Heart left ventricle (tissue), 16 donors: ENCODE measurements around the gene MYH13. TPM values are rescaled to one million over a fixed set of nuclear protein-coding genes. Genes with fewer than 3 reads are reported as not detected.
A peak's percentile ranks its signal among the peaks of the same experiment; 100 is the strongest.
"Not testable (repeated sequence)": the region's sequence is repeated elsewhere in the genome, so short reads cannot be mapped to it uniquely, and the experiment has no call there.

Experiments used
- ATAC-seq, 4 donors: fragments of 200-7000 bp; cut with Tn5 transposase; one replicate each; pipeline ENCODE4 v1.9.1; 2020 to 2022; ENCODE audit warnings: moderate library complexity in 4 of 4, mild to moderate bottlenecking in 3 of 4, moderate number of reproducible peaks in 1 of 4
- DNase-seq, 5 donors: peaks; one replicate each; pipeline ENCODE4 v3.0.0-alpha.2; 2020
- H3K27ac ChIP-seq, 12 donors: fragments of 200-600 bp; sonication (generic) in 4 of 12; one replicate each; pipeline versions ENCODE4 v1.5.0 to v1.8.0; 2016 to 2022; ENCODE audit warnings: mild to moderate bottlenecking in 2 of 12
- H3K27me3 ChIP-seq, 9 donors: fragments of 200-600 bp; sonication (generic) in 2 of 9; one replicate each; pipeline versions ENCODE4 v1.5.1 to v1.8.0; 2016 to 2022; ENCODE audit warnings: mild to moderate bottlenecking in 3 of 9
- H3K36me3 ChIP-seq, 9 donors: fragments of 200-600 bp; sonication (generic) in 2 of 9; one replicate each; pipeline versions ENCODE4 v1.5.0 to v1.8.0; 2018 to 2022; ENCODE audit warnings: mild to moderate bottlenecking in 2 of 9
- H3K4me1 ChIP-seq, 12 donors: fragments of 200-600 bp; sonication (generic) in 4 of 12; one replicate each; pipeline versions ENCODE4 v1.5.0 to v1.8.0; 2016 to 2022; ENCODE audit warnings: mild to moderate bottlenecking in 3 of 12
- H3K4me3 ChIP-seq, 12 donors: fragments of 200-600 bp; sonication (generic) in 4 of 12; one replicate each; pipeline versions ENCODE4 v1.5.0 to v1.8.0; 2017 to 2022; ENCODE audit warnings: mild to moderate bottlenecking in 9 of 12, moderate library complexity in 4 of 12
- H3K9me3 ChIP-seq, 12 donors: fragments of 200-600 bp; sonication (generic) in 4 of 12; one replicate each; pipeline versions ENCODE4 v1.5.0 to v1.8.0; 2016 to 2022; ENCODE audit warnings: mild to moderate bottlenecking in 1 of 12
- CTCF ChIP-seq, 12 donors: fragments of 200-600 bp; sonication (generic) in 4 of 12; IDR thresholded peaks; one replicate each; pipeline versions ENCODE4 v1.5.0 to v1.8.0; 2018 to 2022; ENCODE audit warnings: antibody characterized with exemption in 12 of 12, mild to moderate bottlenecking in 5 of 12
- POLR2A ChIP-seq, 2 donors: fragments of 450-650 bp; IDR thresholded peaks; one replicate each; pipeline ENCODE4 v1.6.1; 2017; ENCODE audit warnings: antibody characterized with exemption in 2 of 2, mild to moderate bottlenecking in 2 of 2, moderate library complexity in 2 of 2
- WGBS, 4 donors: extraction: QIAGEN DNeasy Blood & Tissue Kit in 2 of 4; methylation state at CpG; one replicate each; pipeline versions ENCODE4 v1.1.5 to v1.1.7; 2013 to 2018; 5-methylcytosine and 5-hydroxymethylcytosine counted together
- intact Hi-C, 10 donors: fragments of 100-400 bp; cut with DNase I; formaldehyde crosslinking; loops; one replicate each; pipeline versions ENCODE4 v1.11.1 to v1.14.2; 2022
- polyA plus RNA-seq, 2 donors: library from polyadenylated mRNA; stranded (reverse); fragments of 200-250 nt; gene quantifications; one replicate each; pipeline ENCODE4 v1.2.3, GENCODE V29; 2013
- total RNA-seq, 9 donors: library from RNA; depleted of rRNA in 2 of 9; stranded (reverse); fragments of >200 nt in 2 of 9; fragmentation: NEBNext Ultra II Directional in 3 of 9; extraction: Animal tissue kit (Norgen Biotek cat#: 25700) in 3 of 9; gene quantifications; one replicate each; pipeline versions ENCODE4 v1.1.0 to v1.2.4, GENCODE V29; 2016 to 2023
- donor health status: ischemic (EF 13 %, LVEDD 7.1; RV severe dilation, severe dysfunction).
- donor health status: healthy with polysubstance abuse.
- donor health status: DM: no; HTN: yes; CAD: no.
- donor health status: DM: no; HTN: no; CAD: no.
- donor health status: ischemic (EF 25% LVEDD 6.9; RV normal size, moderate dysfunction).
- donor health status: ischemic (EF 25% LVEDD 5.7; RV mildly dilated, moderate dysfunction).
- donor health status: healthy.
- donor health status: DM: yes; HTN: yes; CAD: no.
- donor health status: ischemic (EF 35%, LVEDD 5.7; RV mildly dilated, moderate dysfunction).
- donor health status: nonischemic (EF 11% LVEDD 7.7; RV severe dilation, severe dysfunction).
- donor health status: DM: yes; HTN: yes; CAD: no.
- donor health status: PGD.
- donor health status: ischemic (EF 29% LVEDD 5.4; RV normal size, mild dysfunction).
- donor health status: nonischemic (EF 23%, LVEDD 6.1; RV moderate dilation, normal function).

Gene MYH13
- total and polyA plus RNA-seq, 11 donors: 0.01 TPM; not detected in 10

- 93 to 97% (median 94%) methylated on average over 3 of the region's 3 CpGs for WGBS, 4 donors
- ATAC-seq: no peak
- intact Hi-C loops: loop anchor here in 3 of 10 donors (10.0 kb wide), 2 partner anchors 317 to 373 kb away; no protein-coding TSS in a partner anchor
- Histone ChIP-seq H3K36me3 (no peaks in the 10 kb centered on the region), H3K4me3 (no peak overlapping the region), H3K27ac (no peak overlapping the region), H3K27me3 (no peaks in the 10 kb centered on the region), H3K9me3 (no peaks in the 10 kb centered on the region), H3K4me1 (peaks cover 0 to 5% (median 0%) of the 10 kb centered on the region in 12 donors)
- TF ChIP-seq CTCF (IDR thresholded peaks at IDR 0.05) (no peak), POLR2A (IDR thresholded peaks at IDR 0.05) (no peak)
- DNase-seq: no peak
These were observed 75.1 kb downstream of the MYH13 start for GRCh38 chr17:10297691-10298090.

DNA sequence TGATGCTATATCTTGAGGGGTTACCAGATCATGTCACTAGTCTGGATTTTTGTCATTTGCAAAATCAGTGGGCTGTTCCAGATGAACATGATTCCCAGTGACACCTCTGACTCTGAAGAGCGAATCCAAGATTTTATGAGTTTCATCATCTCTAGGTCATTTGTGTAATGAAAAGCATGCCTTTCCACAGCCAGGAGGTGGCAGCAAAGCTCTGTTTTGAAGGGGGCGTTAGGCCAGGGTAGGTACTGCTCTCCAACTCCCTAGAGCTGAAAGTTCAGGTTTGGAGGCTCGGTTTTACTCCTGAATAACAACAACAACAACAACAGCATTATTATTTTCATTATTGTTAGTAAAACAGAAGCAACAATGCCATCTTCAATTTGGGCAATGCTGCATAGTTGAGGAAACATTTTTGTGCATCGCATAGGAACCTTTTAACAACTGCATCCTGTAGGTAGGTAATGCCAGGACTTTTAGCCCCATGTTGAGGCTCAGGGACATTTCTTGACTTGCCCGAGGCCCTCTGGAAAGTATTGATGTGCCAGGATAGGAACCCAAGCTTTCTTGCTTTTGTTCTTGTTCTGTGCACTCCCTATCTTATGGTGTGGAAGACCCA lies 77.0 kb downstream of the MYH13 start:
- peak in 3 of 5 donors; percentile 27 to 48 (median 37) for DNase-seq
- Histone ChIP-seq H3K27me3 (peaks cover 0 to 10% (median 0%) of the 10 kb centered on the region in 9 donors), H3K27ac (no peak overlapping the region), H3K36me3 (no peaks in the 10 kb centered on the region), H3K9me3 (no peaks in the 10 kb centered on the region), H3K4me3 (no peak overlapping the region), H3K4me1 (peaks cover 0 to 10% (median 0%) of the 10 kb centered on the region in 12 donors)
- WGBS, 4 donors: 38 to 40% (median 39%) methylated on average over 5 of the region's 5 CpGs
- intact Hi-C loops: loop anchor here in 3 of 10 donors (10.0 kb wide), 2 partner anchors 319 to 371 kb away; no protein-coding TSS in a partner anchor
- ATAC-seq: peak in 3 of 4 donors; percentile 34 to 62 (median 59)
- TF ChIP-seq CTCF (IDR thresholded peaks at IDR 0.05): peak; percentile 36 to 66 (median 58)
- TF ChIP-seq POLR2A (IDR thresholded peaks at IDR 0.05): no peak

- H3K9me3 ChIP-seq: no peaks in the 10 kb centered on the region
- ATAC-seq: no peak
- no peak for TF ChIP-seq POLR2A (IDR thresholded peaks at IDR 0.05)
- TF ChIP-seq CTCF (IDR thresholded peaks at IDR 0.05): no peak
These were observed 78.6 kb downstream of the MYH13 start for GRCh38 chr17:10294180-10294579.

DNA sequence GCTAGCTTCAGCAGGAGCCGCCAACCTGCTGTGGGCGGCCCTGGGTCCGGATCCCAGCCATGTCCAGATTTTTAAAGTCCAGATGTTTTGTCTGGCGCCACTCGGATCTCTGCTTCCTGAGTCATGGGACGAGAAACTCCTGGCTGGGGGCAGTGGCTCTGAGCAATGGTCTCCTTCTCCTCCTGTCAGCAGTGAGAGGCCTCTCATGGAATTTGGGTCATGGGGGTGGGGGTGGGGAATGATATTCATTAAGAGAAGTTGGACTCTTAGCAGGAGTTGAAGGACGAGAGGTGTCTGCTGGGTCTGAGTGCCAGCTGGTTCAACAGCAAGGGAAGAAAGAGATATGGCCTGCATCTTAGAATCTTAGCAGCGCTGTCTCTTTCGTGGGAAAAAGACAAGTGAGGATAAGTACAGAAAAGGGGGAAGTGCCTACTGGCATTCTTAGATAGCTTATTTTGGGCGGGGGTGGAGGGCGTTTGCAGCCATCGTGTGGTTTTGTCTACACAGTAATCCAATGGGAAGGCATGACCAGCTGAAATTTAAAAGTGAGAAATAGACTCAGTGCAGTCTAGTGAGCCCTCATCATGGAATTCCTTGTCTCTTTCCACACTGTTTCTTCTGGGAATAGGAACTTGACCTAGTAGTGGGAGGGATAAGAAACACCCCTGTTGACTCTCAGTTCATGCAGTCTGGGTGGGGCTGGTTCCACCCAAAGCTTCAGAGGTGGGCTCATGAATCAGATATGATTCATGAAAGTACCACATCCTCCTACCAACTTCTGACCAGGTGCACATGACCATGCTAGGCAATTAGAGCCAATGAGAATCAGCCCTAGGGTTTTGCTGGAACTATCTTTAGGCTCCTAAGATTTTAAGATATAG lies 80.5 kb downstream of the MYH13 start:
- peak; percentile 58 to 79 (median 66) for DNase-seq
- intact Hi-C loops: loop anchor here in 4 of 10 donors (5.0 to 10.0 kb wide), 3 partner anchors 175 to 367 kb away; no protein-coding TSS in a partner anchor
- H3K9me3 ChIP-seq: no peaks in the 10 kb centered on the region
- H3K4me1 ChIP-seq: peaks cover 0 to 18% (median 0%) of the 10 kb centered on the region in 12 donors
- H3K27ac ChIP-seq: peak overlapping the region in 7 of 12 donors; percentile 2 to 63 (median 57)
- ATAC-seq: peak; percentile 69 to 86 (median 84)
- peak overlapping the region in 7 of 12 donors; percentile 8 to 49 (median 36) for H3K4me3 ChIP-seq
- TF ChIP-seq CTCF (IDR thresholded peaks at IDR 0.05) (no peak), POLR2A (IDR thresholded peaks at IDR 0.05) (no peak)
- H3K36me3 ChIP-seq: no peaks in the 10 kb centered on the region
- WGBS, 4 donors: 31 to 53% (median 40%) methylated on average over 12 of the region's 12 CpGs
- H3K27me3 ChIP-seq: peaks cover 0 to 20% (median 3%) of the 10 kb centered on the region in 9 donors

More at GRCh38 chr17:10294180-10294579, 78.6 kb downstream of the MYH13 start:
- Histone ChIP-seq H3K27ac (no peak overlapping the region), H3K4me3 (no peak overlapping the region), H3K4me1 (peaks cover 0 to 18% (median 0%) of the 10 kb centered on the region in 12 donors), H3K36me3 (no peaks in the 10 kb centered on the region), H3K27me3 (peaks cover 0 to 14% (median 0%) of the 10 kb centered on the region in 9 donors)
- intact Hi-C loops: loop anchor here in 4 of 10 donors (5.0 to 10.0 kb wide), 3 partner anchors 177 to 369 kb away; no protein-coding TSS in a partner anchor
- DNase-seq: no peak

DNA sequence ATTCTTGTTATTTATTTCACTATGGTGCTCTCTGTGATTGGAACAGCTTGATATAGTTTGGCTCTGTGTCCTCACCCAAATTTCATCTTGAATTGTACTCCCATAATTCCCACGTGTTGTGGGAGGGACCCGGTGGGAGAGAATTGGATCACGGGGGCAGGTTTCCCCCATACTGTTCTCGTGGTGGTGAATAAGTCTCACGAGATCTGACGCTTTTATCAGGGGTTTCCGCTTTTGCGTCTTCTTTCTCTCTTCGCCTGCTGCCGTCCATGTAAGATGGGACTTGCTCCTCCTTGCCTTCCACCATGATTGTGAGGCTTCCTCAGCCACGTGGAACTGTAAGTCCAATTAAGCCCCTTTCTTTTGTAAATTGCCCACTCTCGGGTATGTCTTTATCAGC lies 81.2 kb downstream of the MYH13 start:
- peak overlapping the region in 7 of 12 donors; percentile 2 to 63 (median 57) for H3K27ac ChIP-seq
- 60 to 64% (median 62%) methylated on average over 12 of the region's 12 CpGs for WGBS, 4 donors
- H3K27me3 ChIP-seq: peaks cover 0 to 20% (median 3%) of the 10 kb centered on the region in 9 donors
- peak overlapping the region in 7 of 12 donors; percentile 8 to 49 (median 36) for H3K4me3 ChIP-seq
- DNase-seq (peak in 1 of 5 donors; percentile 41), ATAC-seq (peak in 2 of 4 donors; percentile 23 to 33)
- H3K9me3 ChIP-seq, H3K36me3 ChIP-seq: not testable (repeated sequence)
- peaks cover 0 to 18% (median 0%) of the 10 kb centered on the region in 12 donors for H3K4me1 ChIP-seq
- intact Hi-C loops: loop anchor here in 4 of 10 donors (5.0 to 10.0 kb wide), 3 partner anchors 174 to 367 kb away; no protein-coding TSS in a partner anchor
